Loucy (cell line): Measurements from ENCODE around the gene IP6K3.

ENCODE experiments used
- H2AFZ ChIP-seq: fragments of 200-600 bp; sonication (generic); 2 replicates; pipeline ENCODE4 v1.6.0; 2016; ENCODE audit warnings: antibody characterized with exemption, mild to moderate bottlenecking, low read length, moderate library complexity
- H3F3A ChIP-seq: fragments of 200-600 bp; 2 replicates; pipeline ENCODE4 v1.6.0; 2016; ENCODE audit warnings: antibody characterized with exemption, low read depth, mild to moderate bottlenecking
- H3K27me3 ChIP-seq: fragments of 200-600 bp; sonication (generic); 2 replicates; pipeline ENCODE4 v1.6.1; 2014; ENCODE audit warnings: low read length, mild to moderate bottlenecking; ENCODE audit not compliant: insufficient read depth, poor library complexity, severe bottlenecking
- H3K36me3 ChIP-seq: fragments of 200-600 bp; sonication (generic); 2 replicates; pipeline ENCODE4 v1.6.1; 2016; ENCODE audit warnings: low read length; ENCODE audit not compliant: insufficient read depth
- H3K4me1 ChIP-seq: fragments of 200-600 bp; sonication (generic); 2 replicates; pipeline ENCODE4 v1.5.1; 2014; ENCODE audit warnings: low read length, mild to moderate bottlenecking; ENCODE audit not compliant: insufficient read depth, poor library complexity, severe bottlenecking
- H3K4me2 ChIP-seq: fragments of 200-600 bp; sonication (generic); 2 replicates; pipeline ENCODE4 v1.6.0; 2014; ENCODE audit warnings: antibody characterized with exemption, low read length, low read depth, mild to moderate bottlenecking; ENCODE audit not compliant: poor library complexity, severe bottlenecking
- H3K4me3 ChIP-seq: fragments of 200-600 bp; sonication (generic); 2 replicates; pipeline ENCODE4 v1.5.1; 2014; ENCODE audit warnings: low read length, mild to moderate bottlenecking, mixed read lengths; ENCODE audit not compliant: poor library complexity, severe bottlenecking
- H3K79me2 ChIP-seq: fragments of 200-600 bp; sonication (generic); 2 replicates; pipeline ENCODE4 v1.6.1; 2014; ENCODE audit warnings: low read length; ENCODE audit not compliant: insufficient read depth
- H3K9ac ChIP-seq: fragments of 200-600 bp; sonication (generic); 2 replicates; pipeline ENCODE4 v1.6.0; 2014; ENCODE audit warnings: mild to moderate bottlenecking, low read depth, low read length, moderate library complexity; ENCODE audit not compliant: poor library complexity, severe bottlenecking
- H3K9me2 ChIP-seq: fragments of 200-600 bp; sonication (generic); replicated peaks from 2 replicates; pipeline ENCODE4 v1.6.1; 2016; ENCODE audit warnings: low read depth, low read length, mixed read lengths
- H3K9me3 ChIP-seq: fragments of 200-600 bp; sonication (generic); 2 replicates; pipeline ENCODE4 v1.6.1; 2014; ENCODE audit warnings: mild to moderate bottlenecking, antibody characterized with exemption, low read length, low read depth; ENCODE audit not compliant: insufficient read depth
- H4K20me1 ChIP-seq: fragments of 200-600 bp; sonication (generic); 2 replicates; pipeline ENCODE4 v1.6.0; 2014; ENCODE audit warnings: antibody characterized with exemption, low read length, mild to moderate bottlenecking; ENCODE audit not compliant: insufficient read depth, poor library complexity, severe bottlenecking
- CTCF ChIP-seq: fragments of 200-600 bp; sonication (generic); conservative IDR thresholded peaks from 2 replicates; pipeline ENCODE4 v1.5.1; 2014; ENCODE audit warnings: mild to moderate bottlenecking, antibody characterized with exemption, low read length
- EZH2phosphoT487 ChIP-seq: fragments of 200-600 bp; IDR thresholded peaks from 2 replicates; pipeline ENCODE4 v1.6.1; 2018; ENCODE audit warnings: antibody characterized with exemption, mild to moderate bottlenecking, moderate library complexity, borderline replicate concordance

The IP6K3 gene

GRCh38 chr6:33699131-33699530, 47.6 kb downstream of the IP6K3 start:
- H4K20me1 ChIP-seq = no peaks in the 10 kb centered on the region
- H3K4me2 ChIP-seq = no peak overlapping the region
- no peaks in the 10 kb centered on the region for H3K79me2 ChIP-seq
- peaks cover 26% of the 10 kb centered on the region; the same call in 1 of the 2 replicates for H3K36me3 ChIP-seq
- no peaks in the 10 kb centered on the region for H3K27me3 ChIP-seq
- TF ChIP-seq EZH2phosphoT487 = no peak
- no peak for TF ChIP-seq CTCF
- H3K9me3 ChIP-seq = no peaks in the 10 kb centered on the region
- peaks cover 25% of the 10 kb centered on the region for H3K4me1 ChIP-seq
- H3K9me2 ChIP-seq = no peaks in the 10 kb centered on the region
- H3K9ac ChIP-seq = no peak overlapping the region
- H2AFZ ChIP-seq = no peak overlapping the region
- H3K4me3 ChIP-seq = no peak overlapping the region
- H3F3A ChIP-seq = 0 out of 2 replicates have a peak, but pooled peaks cover 3% of the 10 kb centered on the region

GRCh38 chr6:33698494-33698893, 48.2 kb downstream of the IP6K3 start:
- no peaks in the 10 kb centered on the region for H3K9me3 ChIP-seq
- no peaks in the 10 kb centered on the region for H3K27me3 ChIP-seq
- no peaks in the 10 kb centered on the region for H3K79me2 ChIP-seq
- TF ChIP-seq CTCF (no peak), EZH2phosphoT487 (no peak)
- no peak overlapping the region for H3K9ac ChIP-seq
- H2AFZ ChIP-seq = no peak overlapping the region
- no peaks in the 10 kb centered on the region for H4K20me1 ChIP-seq
- peaks cover 25% of the 10 kb centered on the region for H3K4me1 ChIP-seq
- no peaks in the 10 kb centered on the region for H3K9me2 ChIP-seq
- H3K36me3 ChIP-seq = peaks cover 33% of the 10 kb centered on the region; the same call in 1 of the 2 replicates
- H3K4me3 ChIP-seq = no peak overlapping the region
- H3K4me2 ChIP-seq = no peak overlapping the region
- H3F3A ChIP-seq = 0 out of 2 replicates have a peak, but pooled peaks cover 3% of the 10 kb centered on the region

- TF ChIP-seq EZH2phosphoT487 (no peak), CTCF (no peak)
- H3K9ac ChIP-seq = no peak overlapping the region
- H3K4me3 ChIP-seq = no peak overlapping the region
These were observed 48.9 kb downstream of the IP6K3 start for GRCh38 chr6:33697845-33698244.

More at GRCh38 chr6:33697845-33698244, 48.9 kb downstream of the IP6K3 start:
- no peaks in the 10 kb centered on the region for H3K79me2 ChIP-seq
- 0 out of 2 replicates have a peak, but pooled peaks cover 3% of the 10 kb centered on the region for H3F3A ChIP-seq
- no peak overlapping the region for H2AFZ ChIP-seq
- H4K20me1 ChIP-seq = no peaks in the 10 kb centered on the region
- peaks cover 25% of the 10 kb centered on the region for H3K4me1 ChIP-seq
- peak overlapping the region; percentile 46 for H3K4me2 ChIP-seq
- no peaks in the 10 kb centered on the region for H3K27me3 ChIP-seq
- H3K36me3 ChIP-seq = peaks cover 39% of the 10 kb centered on the region; the same call in 1 of the 2 replicates
- no peaks in the 10 kb centered on the region for H3K9me3 ChIP-seq
- H3K9me2 ChIP-seq = no peaks in the 10 kb centered on the region
